NCI-H2081 (cell line): ENCODE results near the gene CCDC80.
"Not testable (repeated sequence)": the region's sequence is repeated elsewhere in the genome, so short reads cannot be mapped to it uniquely, and the experiment has no call there.

Experiments used
- DNase-seq, 2 experiments: peaks; one replicate each; lab custom pipeline; 2025; lab: John Stamatoyannopoulos, UW

The CCDC80 gene

DNA sequence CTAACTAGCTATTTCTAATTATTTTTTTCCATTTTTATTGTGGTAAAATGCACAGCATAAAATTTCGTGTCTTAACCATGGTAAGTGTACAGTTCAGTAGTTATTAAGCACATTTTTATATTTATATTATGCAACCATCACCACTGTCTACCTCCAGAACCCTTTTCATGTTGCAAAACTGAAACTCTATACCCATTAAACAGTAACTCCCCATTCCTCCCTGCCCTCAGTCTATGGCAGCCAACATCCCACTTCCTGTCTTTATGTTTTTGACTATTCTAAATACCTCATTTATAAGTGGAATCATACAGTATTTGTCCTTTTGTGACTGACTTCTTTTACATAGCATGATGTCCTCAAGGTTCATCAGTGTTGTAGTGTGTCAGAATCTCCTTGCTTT is 53.6 kb downstream of the CCDC80 start:
- no peak for DNase-seq

- DNase-seq, result no peak
Observed at GRCh38 chr3:112585782-112586181, 55.2 kb downstream of the CCDC80 start.

GRCh38 chr3:112583105-112583504 is 57.8 kb downstream of the CCDC80 start:
- no peak for DNase-seq

DNA sequence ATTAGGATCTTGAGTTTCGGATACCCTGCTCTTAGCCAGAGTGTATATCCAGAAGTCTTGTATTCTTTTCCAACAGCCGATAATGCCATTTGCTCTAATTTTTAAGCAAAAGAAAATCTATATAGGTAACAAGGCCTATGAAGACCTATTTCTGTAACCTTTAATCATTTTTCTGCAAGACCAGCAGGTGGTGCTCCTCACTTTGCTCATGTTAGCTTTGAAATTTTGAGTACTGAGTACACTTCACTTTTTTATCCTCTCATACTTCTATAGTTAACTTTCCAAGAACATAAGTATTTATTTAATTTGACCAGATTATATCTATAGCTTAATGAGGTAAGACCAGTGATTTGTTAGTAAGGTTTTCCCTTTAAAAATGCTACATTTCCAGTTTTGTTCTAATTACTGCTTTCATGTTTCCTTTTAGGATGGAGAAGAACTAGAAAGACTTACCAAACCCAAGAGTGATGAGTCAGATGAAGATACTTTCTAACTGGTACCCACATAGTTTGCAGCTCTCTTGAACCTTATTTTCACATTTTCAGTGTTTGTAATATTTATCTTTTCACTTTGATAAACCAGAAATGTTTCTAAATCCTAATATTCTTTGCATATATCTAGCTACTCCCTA is 58.6 kb downstream of the CCDC80 start:
- peak; percentile 17 to 35 for DNase-seq

- no peak for DNase-seq
Observed at GRCh38 chr3:112579697-112580096, 61.2 kb downstream of the CCDC80 start.

GRCh38 chr3:112579232-112579631 is 61.7 kb downstream of the CCDC80 start:
- DNase-seq, result no peak

- DNase-seq, result no peak
Observed at GRCh38 chr3:112572701-112573100, 68.2 kb downstream of the CCDC80 start.

GRCh38 chr3:112569265-112569664 is 71.7 kb downstream of the CCDC80 start:
- DNase-seq, result no peak

DNA sequence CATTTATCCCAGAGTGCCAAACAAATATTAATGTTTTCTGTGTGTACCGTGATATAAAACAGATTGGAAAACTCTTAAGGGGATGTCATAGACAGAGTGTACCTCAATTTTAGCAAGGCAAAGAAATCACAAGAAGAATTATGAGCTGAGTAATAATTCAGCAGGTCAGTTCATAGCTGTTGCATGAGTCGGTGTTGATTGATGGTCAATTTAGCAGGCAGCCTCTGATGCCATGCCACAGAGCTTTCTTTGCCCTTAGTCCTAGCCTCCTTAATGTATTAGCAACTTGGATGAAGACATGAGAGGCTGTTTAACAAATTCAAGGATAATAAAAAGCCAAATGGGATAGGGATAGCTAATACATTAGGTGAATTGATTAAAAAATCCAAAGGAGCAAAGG is 72.3 kb downstream of the CCDC80 start:
- no peak for DNase-seq

DNA sequence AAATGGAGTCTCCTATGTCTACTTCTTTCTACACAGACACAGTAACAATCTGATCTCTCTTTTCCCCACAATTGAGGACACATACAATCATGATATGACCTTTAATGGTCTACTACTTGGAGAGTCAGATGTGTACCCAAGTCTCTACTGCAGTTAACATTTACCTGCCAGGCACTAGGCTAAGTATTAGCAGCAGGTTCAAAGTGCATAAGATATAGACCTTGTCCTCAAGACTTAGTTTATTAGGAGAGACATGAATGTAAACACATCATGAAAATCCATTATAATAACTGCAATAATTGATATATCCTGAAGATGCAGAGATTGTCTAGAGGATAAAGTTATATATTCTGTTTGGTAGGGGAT is 76.0 kb downstream of the CCDC80 start:
- no peak for DNase-seq

GRCh38 chr3:112564247-112564939 is 76.5 kb downstream of the CCDC80 start:
- not testable (repeated sequence) for DNase-seq

- DNase-seq, result peak; percentile 97 to 98
Observed at GRCh38 chr3:112561734-112562529, 79.0 kb downstream of the CCDC80 start, which contains the start of the genes ATG3 and SLC35A5. ATG3 (minus strand) TSS chr3:112561962; CDS start chr3:112561528, 434 bp downstream. SLC35A5 (plus strand) TSS chr3:112562045; CDS start chr3:112563404, 1,359 bp downstream.

GRCh38 chr3:112561484-112561733 is 79.5 kb downstream of the CCDC80 start:
- DNase-seq, result no peak

DNA sequence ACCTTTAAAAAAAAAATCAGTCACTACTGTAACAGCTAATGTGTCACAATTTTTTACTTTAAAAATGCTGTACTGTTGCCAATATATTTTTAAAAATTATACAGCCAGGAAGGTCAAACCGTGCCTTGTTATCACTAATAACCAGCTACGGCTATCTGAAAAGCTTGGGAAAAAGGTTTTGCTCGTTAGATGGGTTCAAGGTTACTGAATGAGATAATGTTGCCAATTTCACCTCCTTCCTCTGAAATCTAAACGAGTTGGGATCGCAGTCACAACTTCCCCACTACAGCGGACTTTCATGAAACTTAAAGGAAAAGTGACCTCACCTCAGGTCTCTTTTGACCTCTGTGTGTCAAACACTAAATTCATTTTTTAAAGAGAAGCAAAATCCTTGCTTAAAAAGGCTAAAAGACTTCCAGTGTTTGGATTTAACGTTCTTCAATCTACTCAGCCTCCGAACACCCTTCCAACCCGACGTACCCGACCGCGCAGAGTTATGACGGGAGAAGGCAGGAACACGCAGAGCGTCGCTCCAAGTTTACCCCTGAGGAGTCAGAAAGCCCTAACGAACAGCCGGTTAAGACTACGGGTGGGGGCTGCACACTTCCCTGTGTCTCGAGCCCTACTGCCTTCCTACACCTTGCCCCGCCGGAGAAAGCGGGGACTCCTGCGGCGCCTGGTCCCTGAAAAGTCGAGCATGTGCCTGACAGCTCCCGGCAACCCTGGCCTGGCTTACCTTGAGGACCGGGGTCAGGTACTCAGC is 80.0 kb downstream of the CCDC80 start:
- peak; percentile 48 to 70 for DNase-seq

DNA sequence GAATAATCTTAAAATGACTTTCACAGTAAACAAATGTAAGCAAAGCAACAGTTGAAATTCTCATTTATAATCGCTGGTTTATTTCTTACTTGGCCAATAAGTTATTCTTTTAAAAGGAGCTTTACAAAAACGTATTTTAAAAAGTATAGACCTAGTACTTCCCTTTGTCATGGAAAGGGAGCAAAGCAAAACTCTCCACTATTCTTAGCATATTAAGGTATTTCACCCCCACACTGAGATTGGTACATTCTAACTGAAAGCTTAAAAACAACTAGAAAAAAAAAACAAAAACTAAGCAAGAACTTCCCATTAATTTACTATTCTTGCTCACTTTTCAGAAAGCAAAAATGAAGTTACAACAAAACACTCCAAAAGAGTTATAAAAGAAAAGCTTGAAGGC is 80.6 kb downstream of the CCDC80 start:
- no peak for DNase-seq

- DNase-seq, result no peak
Observed at GRCh38 chr3:112557976-112558375, 83.0 kb downstream of the CCDC80 start.

GRCh38 chr3:112555535-112556170 is 85.3 kb downstream of the CCDC80 start:
- peak; percentile 2 to 58 for DNase-seq

DNA sequence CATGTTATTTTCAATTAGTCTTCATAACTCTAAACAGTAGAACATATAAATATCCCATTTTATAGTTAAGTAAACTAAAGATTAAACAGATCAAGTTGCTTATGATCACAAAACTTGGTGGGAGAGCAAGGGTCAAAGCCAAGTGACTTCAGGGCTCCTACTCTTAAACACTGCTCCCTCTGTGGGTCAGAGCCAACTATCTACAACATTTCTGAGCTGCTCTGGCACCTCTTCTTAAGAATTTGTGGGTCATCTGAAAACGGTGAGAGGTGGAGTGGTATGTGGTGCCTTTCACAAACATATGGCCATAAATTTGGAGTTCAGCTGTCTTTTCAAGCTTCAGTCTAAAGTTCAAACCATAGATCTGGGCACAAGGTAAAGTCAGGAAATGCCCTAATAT is 90.1 kb downstream of the CCDC80 start:
- DNase-seq, result no peak
